H1 (cell line): ENCODE results near the gene TSPY4. TPM values are rescaled to one million over a fixed set of nuclear protein-coding genes. Genes with fewer than 3 reads are reported as not detected.
"Not testable (repeated sequence)": the region's sequence is repeated elsewhere in the genome, so short reads cannot be mapped to it uniquely, and the experiment has no call there.

Experiments used
- CTCF ChIA-PET: fragments of 300-600 bp; sonication (Branson Sonifier 250); formaldehyde crosslinking; loops from one replicate; lab custom pipeline; 2021; ENCODE audit not compliant: partially characterized antibody; lab: Charles Lee
- POLR2A ChIA-PET: fragments of 300-600 bp; sonication (Branson Sonifier 250); formaldehyde crosslinking; loops from one replicate; lab custom pipeline; 2021; ENCODE audit warnings: inconsistent platforms; ENCODE audit not compliant: partially characterized antibody; lab: Charles Lee
- DNase-seq, 2 experiments: peaks; one replicate each; pipeline versions ENCODE4 v3.0.0 to v3.0.0-alpha.2; 2010 to 2022; ENCODE audit warnings: low spot score in 2 of 2, low read depth in 1 of 2, mixed read lengths in 1 of 2
- FAIRE-seq: peaks from 2 replicates; lab custom pipeline; 2011; peaks lifted over from hg19 to GRCh38; lab: Jason Lieb, UNC
- H2AFZ ChIP-seq: 2 replicates; pipeline ENCODE4 v1.8.1; 2012; ENCODE audit warnings: low read length, inconsistent platforms
- H2AK5ac ChIP-seq: 2 replicates; pipeline ENCODE4 v1.6.1; 2013; ENCODE audit warnings: low read depth, low read length
- H2BK120ac ChIP-seq: replicated peaks from 2 replicates; pipeline ENCODE3; 2013; ENCODE audit warnings: low read depth, low read length, inconsistent platforms
- H2BK12ac ChIP-seq: 2 replicates; pipeline ENCODE4 v1.6.1; 2013; ENCODE audit warnings: low read depth, low read length
- H2BK15ac ChIP-seq: 2 replicates; pipeline ENCODE4 v1.6.1; 2013; ENCODE audit warnings: low read length
- H2BK20ac ChIP-seq: 2 replicates; pipeline ENCODE4 v1.6.1; 2013; ENCODE audit warnings: low read length
- H2BK5ac ChIP-seq: 2 replicates; pipeline ENCODE4 v1.6.1; 2013; ENCODE audit warnings: low read depth, low read length
- H3K14ac ChIP-seq: 2 replicates; pipeline ENCODE4 v1.6.1; 2013; ENCODE audit warnings: inconsistent platforms; ENCODE audit not compliant: insufficient read length
- H3K18ac ChIP-seq: 2 replicates; pipeline ENCODE4 v1.6.1; 2013; ENCODE audit warnings: low read length; ENCODE audit errors: extremely low read depth
- H3K23ac ChIP-seq: 2 replicates; pipeline ENCODE4 v1.6.1; 2013; ENCODE audit warnings: inconsistent platforms; ENCODE audit not compliant: insufficient read length
- H3K23me2 ChIP-seq: 2 replicates; pipeline ENCODE4 v1.6.1; 2013; ENCODE audit warnings: low read depth, low read length
- H3K27ac ChIP-seq: 2 replicates; pipeline ENCODE4 v1.6.1; 2011; ENCODE audit warnings: low read depth, low read length, inconsistent platforms
- H3K27me3 ChIP-seq, 4 experiments: replicated peaks in 1 of 4; 1 replicate in 1 of 4; 2 replicates in 3 of 4; pipeline versions ENCODE4 v1.6.1 to v1.8.1; 2011 to 2013; ENCODE audit warnings: low read length in 3 of 4, mild to moderate bottlenecking in 3 of 4, inconsistent platforms in 2 of 4, mixed read lengths in 2 of 4, moderate library complexity in 1 of 4; ENCODE audit not compliant: control insufficient read depth in 3 of 4, insufficient read depth in 3 of 4; ENCODE audit errors: extremely low read depth in 1 of 4
- H3K36me3 ChIP-seq, 4 experiments: 2 replicates each; pipeline versions ENCODE4 v1.6.1 to v1.8.1; 2011 to 2013; ENCODE audit warnings: mild to moderate bottlenecking in 4 of 4, low read length in 3 of 4, moderate library complexity in 2 of 4, control low read depth in 1 of 4, inconsistent platforms in 1 of 4; ENCODE audit not compliant: insufficient read depth in 4 of 4, control insufficient read depth in 2 of 4
- H3K4ac ChIP-seq: replicated peaks from 2 replicates; pipeline ENCODE3; 2013; ENCODE audit warnings: low read length, low read depth, mixed read lengths, inconsistent platforms; ENCODE audit not compliant: insufficient read length
- H3K4me1 ChIP-seq, 4 experiments: replicated peaks in 1 of 4; 1 replicate in 1 of 4; 2 replicates in 3 of 4; pipeline versions ENCODE4 v1.6.1 to v1.8.1; 2011 to 2013; ENCODE audit warnings: low read length in 3 of 4, inconsistent platforms in 2 of 4, mixed read lengths in 1 of 4; ENCODE audit not compliant: insufficient read depth in 4 of 4, control insufficient read depth in 3 of 4
- H3K4me2 ChIP-seq, 2 experiments: 2 replicates each; pipeline versions ENCODE4 v1.6.1 to v1.8.1; 2011 to 2013; ENCODE audit warnings: low read depth in 2 of 2, low read length in 2 of 2, control low read depth in 1 of 2, inconsistent platforms in 1 of 2, mild to moderate bottlenecking in 1 of 2; ENCODE audit not compliant: insufficient read depth in 1 of 2
- H3K4me3 ChIP-seq, 4 experiments: fragments of 200-600, 300-600 bp in 1 of 4; sonication (generic), shearing (Covaris generic), sonication (Bioruptor Twin) in 1 of 4; 2 replicates each; pipeline versions ENCODE4 v1.5.1 to v1.8.1; 2011 to 2016; ENCODE audit warnings: low read length in 4 of 4, low read depth in 3 of 4, control low read depth in 2 of 4, inconsistent platforms in 2 of 4, mild to moderate bottlenecking in 2 of 4, mixed read lengths in 1 of 4, moderate library complexity in 1 of 4; ENCODE audit not compliant: insufficient read depth in 2 of 4; ENCODE audit errors: extremely low read depth in 1 of 4
- H3K56ac ChIP-seq: replicated peaks from 2 replicates; pipeline ENCODE3; 2013; ENCODE audit warnings: low read depth, mild to moderate bottlenecking, mixed read lengths, low read length, inconsistent platforms; ENCODE audit not compliant: insufficient read length
- H3K79me1 ChIP-seq: 2 replicates; pipeline ENCODE4 v1.6.1; 2013; ENCODE audit warnings: low read depth, low read length, control low read depth
- H3K79me2 ChIP-seq, 2 experiments: 2 replicates each; pipeline versions ENCODE4 v1.6.1 to v1.8.1; 2012 to 2013; ENCODE audit warnings: low read length in 2 of 2, mild to moderate bottlenecking in 2 of 2, inconsistent platforms in 1 of 2; ENCODE audit not compliant: insufficient read depth in 2 of 2, control insufficient read depth in 1 of 2
- H3K9ac ChIP-seq, 4 experiments: replicated peaks in 1 of 4; 1 replicate in 1 of 4; 2 replicates in 3 of 4; pipeline versions ENCODE4 v1.6.1 to v1.8.1; 2011 to 2013; ENCODE audit warnings: low read depth in 3 of 4, low read length in 3 of 4, control low read depth in 2 of 4, mild to moderate bottlenecking in 2 of 4, moderate library complexity in 2 of 4, inconsistent platforms in 1 of 4; ENCODE audit errors: extremely low read depth in 1 of 4
- H3K9me3 ChIP-seq, 2 experiments: 2 replicates each; pipeline versions ENCODE4 v1.6.1 to v1.8.1; 2012 to 2013; ENCODE audit warnings: mild to moderate bottlenecking in 2 of 2, moderate library complexity in 2 of 2, control low read depth in 1 of 2, inconsistent platforms in 1 of 2, low read depth in 1 of 2, low read length in 1 of 2, mixed read lengths in 1 of 2; ENCODE audit not compliant: insufficient read depth in 2 of 2
- H4K20me1 ChIP-seq, 2 experiments: replicated peaks in 1 of 2; 2 replicates each; pipeline versions ENCODE3 to v1.8.1; 2011 to 2013; ENCODE audit warnings: inconsistent platforms in 2 of 2, low read length in 2 of 2, mild to moderate bottlenecking in 1 of 2; ENCODE audit not compliant: insufficient read depth in 2 of 2, control insufficient read depth in 1 of 2
- H4K5ac ChIP-seq: 2 replicates; pipeline ENCODE4 v1.6.1; 2013; ENCODE audit warnings: low read length, low read depth, mixed read lengths, inconsistent platforms; ENCODE audit not compliant: insufficient read length
- H4K8ac ChIP-seq: 2 replicates; pipeline ENCODE4 v1.8.0; 2013; ENCODE audit warnings: mild to moderate bottlenecking, moderate library complexity, low read length, inconsistent platforms; ENCODE audit not compliant: insufficient read depth; ENCODE audit errors: extremely low read depth
- H4K91ac ChIP-seq: replicated peaks from 2 replicates; pipeline ENCODE3; 2013; ENCODE audit warnings: low read length, mixed read lengths, inconsistent platforms; ENCODE audit not compliant: insufficient read length
- WGBS, 2 experiments: shearing (Covaris generic) in 1 of 2; methylation state at CpG; one replicate each; pipeline versions ENCODE4 v1.1.6 to v1.1.7; 2013 to 2015; ENCODE audit warnings: low lambda C conversion rate in 2 of 2, mixed read lengths in 2 of 2, inconsistent platforms in 1 of 2, low coverage in 1 of 2, missing lambda C conversion rate in 1 of 2; ENCODE audit not compliant: insufficient replicate concordance in 2 of 2, insufficient coverage in 1 of 2, insufficient read length in 1 of 2; ENCODE audit errors: extremely low coverage in 1 of 2, missing lambda C conversion rate in 1 of 2; 5-methylcytosine and 5-hydroxymethylcytosine counted together
- polyA plus RNA-seq, 7 experiments: library from polyadenylated mRNA; depleted of rRNA in 3 of 7; stranded (reverse) in 5 of 7; unstranded in 2 of 7; fragments of >200 nt in 5 of 7; fragments of 200-250 nt in 2 of 7; gene quantifications; 1 replicate in 5 of 7; 2 replicates in 1 of 7; 4 replicates in 1 of 7; pipeline versions ENCODE4 v1.2.1 to v1.2.3, GENCODE V29; 2011 to 2013; ENCODE audit warnings: missing spikeins in 2 of 7, mixed read lengths in 2 of 7
- small RNA-seq: library from polyadenylated mRNA; stranded (forward); fragments of <200 nt; extraction: miRNeasy Mini kit (QIAGEN cat#:217004); gene quantifications from one replicate; pipeline ENCODE3, GENCODE V24; 2013; ENCODE audit not compliant: insufficient read depth
- total RNA-seq: library from RNA; stranded (reverse); fragmentation: NEBNext Ultra II Directional; extraction: Animal tissue kit (Norgen Biotek cat#: 25700); gene quantifications from 2 replicates; pipeline ENCODE4 v1.2.1, GENCODE V29; 2021

TSPY4 gene
- total and polyA plus RNA-seq, 2 of the 8 experiments (the other 6 are each of a cell fraction or from before 2014, with no cell fraction given): not detected

DNA sequence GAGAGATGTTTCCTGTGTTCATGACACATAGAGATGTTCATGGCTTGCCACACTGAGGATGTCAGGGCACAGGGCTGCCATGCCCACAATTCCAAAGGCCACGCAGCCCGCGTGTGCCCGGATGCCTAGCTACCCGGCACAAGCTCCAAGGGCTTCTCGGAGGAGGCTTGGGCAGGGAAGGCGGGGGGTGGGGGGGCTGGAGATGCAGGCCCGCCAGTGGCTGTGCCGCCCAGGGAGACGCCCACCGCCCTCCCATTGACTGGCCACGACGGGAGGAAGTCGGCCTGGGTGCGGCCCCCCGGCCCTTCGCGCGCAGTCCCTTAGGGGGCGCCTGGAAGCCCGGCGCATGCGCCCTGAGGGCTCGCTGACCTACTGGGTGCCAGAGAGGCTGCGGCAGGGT is 20.2 kb downstream of the TSPY4 start, which contains the start of gene TSPY8:
TSS of gene TSPY8 (plus strand) at position 301 of the 400 bp plus-strand sequence. CDS start at position 347, 46 bp downstream.
- H3K4ac ChIP-seq, DNase-seq, H4K91ac ChIP-seq, H2BK20ac ChIP-seq, H3K18ac ChIP-seq, H2AK5ac ChIP-seq, H4K5ac ChIP-seq, H3K79me2 ChIP-seq, H2BK12ac ChIP-seq, H2AFZ ChIP-seq, H4K8ac ChIP-seq, H3K4me1 ChIP-seq, H3K36me3 ChIP-seq, POLR2A ChIA-PET, H3K23ac ChIP-seq, H3K4me2 ChIP-seq, H3K9ac ChIP-seq, H3K56ac ChIP-seq, CTCF ChIA-PET, H3K27ac ChIP-seq, H2BK120ac ChIP-seq, H3K4me3 ChIP-seq, H4K20me1 ChIP-seq, H3K23me2 ChIP-seq, H3K14ac ChIP-seq, H3K9me3 ChIP-seq, H2BK15ac ChIP-seq, H3K27me3 ChIP-seq, H3K79me1 ChIP-seq, FAIRE-seq, H2BK5ac ChIP-seq: not testable (repeated sequence)
- no CpG with 5 or more reads among the region's 25 CpGs for WGBS, 2 experiments

Small RNAs within 50 kb of the gene (small RNA-seq; reads per million reads assigned to genes)
- not detected for gene AC006158.1

Other genes with a start within 250 kb of the TSPY4 start
- not detected in 2 replicates for gene TSPY8, start 20.3 kb downstream of the TSPY4 start, total RNA-seq
- gene TSPY8, start 20.3 kb downstream of the TSPY4 start, polyA plus RNA-seq (2011; rRNA removed): not detected in 2 replicates
- not detected in 2 replicates for gene TSPY3, start 61.0 kb downstream of the TSPY4 start, total RNA-seq
- gene TSPY3, start 61.0 kb downstream of the TSPY4 start, polyA plus RNA-seq (2011; rRNA removed): not detected in 2 replicates
- not detected in 2 replicates for gene TSPY1, start 129.5 kb downstream of the TSPY4 start, total RNA-seq
- gene TSPY1, start 129.5 kb downstream of the TSPY4 start, polyA plus RNA-seq (2011; rRNA removed): not detected in 2 replicates
- not detected in 2 replicates for gene TSPY9, start 149.8 kb downstream of the TSPY4 start, total RNA-seq
- not detected in 2 replicates for gene TSPY9, start 149.8 kb downstream of the TSPY4 start, polyA plus RNA-seq (2011; rRNA removed)
- gene TSPY10, start 190.4 kb downstream of the TSPY4 start, total RNA-seq: not detected in 2 replicates
- not detected in 2 replicates for gene TSPY10, start 190.4 kb downstream of the TSPY4 start, polyA plus RNA-seq (2011; rRNA removed)